Measurements from ENCODE around the gene CLCN7. TPM values are rescaled to one million over a fixed set of nuclear protein-coding genes. Genes with fewer than 3 reads are reported as not detected.

The CLCN7 gene
- total RNA-seq, 1 donor from 2014 or later, result 76.2 TPM

DNA sequence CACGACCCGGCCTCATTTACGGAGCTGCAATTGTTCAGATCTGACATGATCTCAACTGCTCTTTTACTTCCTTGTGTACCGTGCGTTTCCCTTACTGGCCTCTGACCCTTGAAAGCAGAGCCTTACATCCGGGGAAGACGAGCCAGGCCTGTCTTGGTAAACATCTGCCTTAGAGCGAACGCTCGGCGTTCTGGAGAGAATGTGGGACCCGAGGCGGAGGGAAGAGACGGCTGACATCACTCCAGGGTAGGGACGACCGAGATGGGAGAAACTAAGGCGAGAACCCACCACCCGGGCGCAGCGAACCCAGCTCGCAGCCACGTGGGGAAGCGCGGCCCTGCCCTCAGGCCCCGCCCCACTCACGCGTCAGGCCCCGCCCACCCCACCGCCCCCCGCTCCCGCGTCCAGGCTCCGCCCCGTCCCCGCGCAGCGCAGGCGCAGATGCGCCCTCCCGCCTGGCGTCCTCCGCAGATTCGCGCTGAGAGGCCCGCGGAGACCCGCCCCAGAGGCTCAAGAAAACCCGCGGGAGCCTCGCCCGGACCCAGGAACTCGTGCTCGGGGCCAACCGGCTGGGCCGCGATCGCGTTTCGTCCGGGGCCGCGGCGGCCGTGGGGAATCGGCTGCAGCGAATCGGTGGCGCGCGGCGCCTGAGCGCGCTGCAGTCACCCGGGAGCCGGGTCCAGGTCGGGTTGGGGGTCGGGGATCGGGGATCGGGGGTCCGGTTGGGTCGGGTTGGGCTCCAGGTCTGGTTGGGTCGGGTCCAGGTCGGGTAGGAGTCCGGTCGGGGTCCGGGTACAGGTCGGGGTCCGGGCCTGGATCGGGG, 18.3 kb upstream of the CLCN7 start, which contains the start of gene TELO2:
Gene TELO2 (plus strand): TSS at position 438 of the 823 bp plus-strand sequence. CDS start 922 bp downstream, outside the sequence.
- no peak for DNase-seq (ENCODE audit: low read depth)
- TF ChIP-seq, protein P1, sequence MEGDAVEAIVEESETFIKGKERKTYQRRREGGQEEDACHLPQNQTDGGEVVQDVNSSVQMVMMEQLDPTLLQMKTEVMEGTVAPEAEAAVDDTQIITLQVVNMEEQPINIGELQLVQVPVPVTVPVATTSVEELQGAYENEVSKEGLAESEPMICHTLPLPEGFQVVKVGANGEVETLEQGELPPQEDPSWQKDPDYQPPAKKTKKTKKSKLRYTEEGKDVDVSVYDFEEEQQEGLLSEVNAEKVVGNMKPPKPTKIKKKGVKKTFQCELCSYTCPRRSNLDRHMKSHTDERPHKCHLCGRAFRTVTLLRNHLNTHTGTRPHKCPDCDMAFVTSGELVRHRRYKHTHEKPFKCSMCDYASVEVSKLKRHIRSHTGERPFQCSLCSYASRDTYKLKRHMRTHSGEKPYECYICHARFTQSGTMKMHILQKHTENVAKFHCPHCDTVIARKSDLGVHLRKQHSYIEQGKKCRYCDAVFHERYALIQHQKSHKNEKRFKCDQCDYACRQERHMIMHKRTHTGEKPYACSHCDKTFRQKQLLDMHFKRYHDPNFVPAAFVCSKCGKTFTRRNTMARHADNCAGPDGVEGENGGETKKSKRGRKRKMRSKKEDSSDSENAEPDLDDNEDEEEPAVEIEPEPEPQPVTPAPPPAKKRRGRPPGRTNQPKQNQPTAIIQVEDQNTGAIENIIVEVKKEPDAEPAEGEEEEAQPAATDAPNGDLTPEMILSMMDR (conservative IDR thresholded peaks at IDR 0.05; ENCODE audit: low read depth, low read length), result no peak
- peak within 1 kb of the TSS; percentile 89 for H3K4me3 ChIP-seq (ENCODE audit: low read depth, low read length)

DNA sequence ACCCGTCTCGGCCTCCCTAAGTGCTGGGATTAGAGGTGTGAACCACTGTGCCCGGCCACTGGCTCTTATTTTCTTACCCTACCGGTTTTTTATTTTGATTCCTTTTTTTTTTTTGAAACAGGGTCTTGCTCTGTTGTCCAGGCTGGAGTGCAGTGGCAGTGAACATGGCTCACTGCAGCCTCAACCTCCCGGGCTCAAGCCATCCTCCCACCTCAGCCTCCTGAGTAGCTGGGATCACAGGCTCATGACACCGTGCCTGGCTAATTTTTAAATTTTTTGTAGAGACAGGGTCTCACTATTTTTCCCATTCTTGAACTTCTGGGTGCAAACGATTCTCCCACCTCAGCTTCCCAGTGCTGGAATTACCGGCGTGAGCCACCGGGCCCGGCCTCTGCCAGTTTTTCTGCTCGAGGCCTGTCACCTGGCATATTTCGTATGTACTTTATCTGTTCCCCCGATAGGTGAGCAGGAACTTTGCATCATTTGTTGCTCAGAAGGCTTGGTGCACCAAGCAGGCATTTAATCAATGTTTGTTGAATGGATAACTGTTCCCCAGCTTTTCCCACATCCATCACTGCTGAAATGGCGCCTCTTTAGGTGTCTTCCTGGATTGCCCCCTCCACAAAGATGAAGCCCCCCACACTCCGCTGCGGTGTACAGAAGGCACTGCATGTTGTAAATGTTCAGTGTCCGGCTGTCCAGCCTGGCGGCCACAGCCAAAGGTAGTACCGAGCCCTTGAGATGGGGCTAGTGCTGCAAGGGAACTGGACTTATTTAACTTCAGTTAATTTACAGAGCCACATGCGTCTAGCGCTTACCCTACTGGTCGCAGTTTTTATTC, 17.5 kb upstream of the CLCN7 start:
- TF ChIP-seq, protein P1 (conservative IDR thresholded peaks at IDR 0.05; ENCODE audit: low read depth, low read length), result no peak
- peak overlapping the region; percentile 89 for H3K4me3 ChIP-seq (ENCODE audit: low read depth, low read length)
- no peak for DNase-seq (ENCODE audit: low read depth)

DNA sequence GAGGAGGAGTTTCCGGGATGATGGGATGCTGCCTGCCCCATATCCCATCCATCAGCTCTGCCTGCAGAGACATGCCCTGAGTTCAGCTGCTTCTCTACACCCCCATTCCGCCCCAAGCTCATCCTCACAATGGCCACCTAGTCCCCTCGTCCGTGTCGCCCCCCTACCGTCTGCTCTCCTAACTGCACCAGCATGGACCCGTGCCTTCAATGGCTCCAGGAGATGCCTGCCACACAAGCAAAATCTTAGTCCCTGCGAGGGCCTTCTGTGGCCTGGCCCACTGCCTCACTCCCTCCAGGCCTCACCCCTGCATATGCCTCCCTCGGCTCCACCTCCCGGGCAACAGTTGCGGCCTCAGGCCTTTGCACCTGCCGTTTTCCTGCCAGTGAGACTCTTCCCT, 16.5 kb upstream of the CLCN7 start:
- TF ChIP-seq, protein P1 (conservative IDR thresholded peaks at IDR 0.05; ENCODE audit: low read depth, low read length), result no peak
- no peak overlapping the region for H3K4me3 ChIP-seq (ENCODE audit: low read depth, low read length)
- no peak for DNase-seq (ENCODE audit: low read depth)

DNA sequence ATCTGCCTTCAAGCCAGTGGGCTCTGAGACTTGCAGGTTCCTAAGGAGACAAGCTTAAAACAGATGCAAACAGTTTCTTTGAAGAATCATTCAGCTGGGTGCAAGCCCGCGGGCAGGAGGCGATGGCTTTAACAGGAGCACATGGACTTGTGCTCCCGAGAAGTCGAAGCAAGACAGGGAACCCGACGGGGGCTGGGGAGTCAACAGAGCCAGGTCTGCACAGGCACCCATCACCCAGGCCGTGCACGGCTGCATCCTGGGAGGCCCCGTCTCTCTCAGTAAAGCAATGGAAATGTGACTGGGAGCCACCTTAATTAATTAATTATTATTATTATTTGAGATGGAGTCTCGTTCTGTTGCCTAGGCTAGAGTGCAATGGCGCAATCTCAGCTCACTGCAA, 14.2 kb upstream of the CLCN7 start:
- TF ChIP-seq, protein P1 (conservative IDR thresholded peaks at IDR 0.05; ENCODE audit: low read depth, low read length), result no peak
- no peak for DNase-seq (ENCODE audit: low read depth)
- H3K4me3 ChIP-seq (ENCODE audit: low read depth, low read length), result no peak overlapping the region

DNA sequence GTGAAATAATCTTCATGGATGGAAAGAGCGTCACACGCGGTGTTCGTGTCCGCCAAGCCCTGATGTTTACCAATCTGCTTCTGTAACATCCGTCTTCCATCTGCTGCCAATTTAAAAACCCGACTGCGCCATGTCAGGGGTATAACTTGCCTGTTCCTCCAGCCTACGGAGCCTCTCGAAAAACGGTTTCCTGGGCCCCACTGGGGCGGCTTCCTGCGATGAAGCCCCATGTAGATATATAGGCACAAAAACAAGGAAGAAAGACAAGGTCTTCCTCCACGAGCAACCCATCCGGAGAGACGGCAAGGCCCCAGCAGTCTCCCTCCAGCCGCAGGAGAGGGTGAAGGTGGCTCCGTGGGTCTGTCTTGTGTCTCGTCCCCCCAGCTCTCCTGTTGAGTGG, 13.8 kb upstream of the CLCN7 start, which contains the start of gene PTX4:
Gene PTX4 (minus strand): TSS at position 326 of the 400 bp plus-strand sequence. CDS start 35 bp downstream, at position 291.
- no peak within 1 kb of the TSS for H3K4me3 ChIP-seq (ENCODE audit: low read depth, low read length)
- TF ChIP-seq, protein P1 (conservative IDR thresholded peaks at IDR 0.05; ENCODE audit: low read depth, low read length), result no peak
- DNase-seq (ENCODE audit: low read depth), result no peak

DNA sequence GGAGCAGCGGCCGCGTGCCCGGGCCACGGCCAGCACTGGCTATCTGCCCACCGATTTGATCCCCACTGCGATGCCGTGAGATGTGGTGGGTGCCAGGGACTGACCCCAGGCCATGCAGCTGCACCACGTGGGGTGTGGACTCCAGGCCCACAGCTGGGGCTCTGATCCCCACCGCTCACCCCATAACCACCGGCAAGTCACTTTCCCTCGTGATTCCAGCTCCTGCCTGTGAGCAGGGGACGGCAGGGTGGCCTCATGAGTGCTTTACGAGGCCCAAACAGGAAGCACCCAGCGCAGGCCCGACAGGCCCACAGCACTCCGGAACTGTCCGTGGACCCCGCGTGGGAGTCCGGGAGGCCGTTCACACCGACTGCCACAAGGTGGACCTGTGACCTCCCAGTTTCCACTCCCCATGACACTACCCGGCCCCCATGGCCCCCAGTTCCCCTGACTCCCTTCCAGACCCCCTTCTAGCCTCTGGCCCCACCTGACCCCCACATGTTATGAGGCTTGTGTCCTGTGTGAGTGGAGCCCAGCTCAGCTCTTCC, 13.3 kb upstream of the CLCN7 start:
- no peak overlapping the region for H3K4me3 ChIP-seq (ENCODE audit: low read depth, low read length)
- TF ChIP-seq, protein P1 (conservative IDR thresholded peaks at IDR 0.05; ENCODE audit: low read depth, low read length), result no peak
- no peak for DNase-seq (ENCODE audit: low read depth)

Data from epithelial cell of proximal tubule (primary cell).